Body of pancreas (tissue), 4 donors: Measurements from ENCODE around the gene MRPS7. TPM values are rescaled to one million over a fixed set of nuclear protein-coding genes. Genes with fewer than 3 reads are reported as not detected.

Source experiments
- ATAC-seq: fragments of 150-250 bp; one replicate; pipeline ENCODE4 v1.9.1; 2016
- DNase-seq, 4 donors: peaks; one replicate each; pipeline ENCODE4 v3.0.0-alpha.2; 2019
- H3K27ac ChIP-seq, 4 donors: fragments of 200-600 bp; sonication (generic); 1 replicate in 3 of 4; 2 replicates in 1 of 4; pipeline versions ENCODE4 v1.5.1 to v1.6.1; 2016 to 2019; ENCODE audit warnings: mild to moderate bottlenecking in 1 of 4, mixed read lengths in 1 of 4, moderate library complexity in 1 of 4
- H3K27me3 ChIP-seq, 2 donors: fragments of 200-600 bp; sonication (generic); one replicate each; pipeline ENCODE4 v1.6.0; 2016; ENCODE audit warnings: mild to moderate bottlenecking in 1 of 2
- H3K36me3 ChIP-seq, 2 donors: fragments of 200-600 bp; sonication (generic); replicated peaks in 1 of 2; 2 replicates each; pipeline ENCODE4 v1.5.1; 2016; ENCODE audit warnings: low read depth in 2 of 2; ENCODE audit not compliant: insufficient read depth in 1 of 2
- H3K4me1 ChIP-seq: fragments of 200-600 bp; sonication (generic); one replicate; pipeline ENCODE4 v1.6.0; 2016
- H3K4me3 ChIP-seq, 2 donors: fragments of 200-600 bp; sonication (generic); 1 replicate in 1 of 2; 2 replicates in 1 of 2; pipeline ENCODE4 v1.5.1; 2016 to 2019
- H3K9me3 ChIP-seq, 3 donors: fragments of 200-600 bp; sonication (generic); 1 replicate in 2 of 3; 2 replicates in 1 of 3; pipeline ENCODE4 v1.5.1; 2016
- POLR2A ChIP-seq, 3 donors: fragments of 450-650 bp; IDR thresholded peaks; one replicate each; pipeline ENCODE4 v1.6.1; 2016; ENCODE audit warnings: antibody characterized with exemption in 3 of 3, mild to moderate bottlenecking in 2 of 3
- WGBS, 2 donors: methylation state at CpG; one replicate each; pipeline ENCODE4 v1.1.5; 2017; 5-methylcytosine and 5-hydroxymethylcytosine counted together
- intact Hi-C: fragments of 100-400 bp; cut with DNase I; formaldehyde crosslinking; loops from one replicate; pipeline ENCODE4 v1.15.1; 2023
- total RNA-seq, 2 donors: library from RNA; depleted of rRNA; stranded (reverse); fragments of >200 nt; gene quantifications; one replicate each; pipeline ENCODE4 v1.1.0, GENCODE V29; 2016
- TF ChIP-seq, protein P1 (sequence below), 7 experiments: fragments of 450-650 bp in 4 of 7; fragments of 200-600 bp in 3 of 7; sonication (generic) in 3 of 7; IDR thresholded peaks; one replicate each; pipeline ENCODE4 v1.5.1; 2016 to 2019; ENCODE audit warnings: antibody characterized with exemption in 7 of 7

Gene MRPS7
- total RNA-seq, 2 donors from 2014 or later = 13.7 to 25.4 TPM

DNA sequence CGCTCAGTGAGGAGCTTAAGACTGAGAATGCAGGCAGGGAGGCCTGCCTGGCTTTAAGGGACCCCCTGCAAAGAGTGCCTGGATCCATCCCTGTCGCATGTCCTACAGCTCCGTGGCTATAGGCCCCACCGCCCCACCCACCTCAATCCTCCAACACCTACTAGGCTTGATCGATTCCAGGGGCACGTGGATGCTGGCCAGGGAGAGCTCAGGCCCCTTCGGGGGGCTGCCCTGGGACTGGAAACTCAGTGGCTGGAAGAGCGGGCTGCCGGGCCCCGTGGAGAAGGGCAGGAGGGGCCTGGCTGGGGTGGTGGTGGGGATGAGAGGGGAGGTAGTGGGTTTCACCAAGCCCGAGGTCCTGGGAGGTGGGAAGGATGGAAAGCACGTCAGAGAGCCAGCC lies 22.5 kb upstream of the MRPS7 start:
- 85 to 93% methylated on average over 2 to 10 of the region's 12 CpGs for WGBS, 2 donors
- no peaks in the 10 kb centered on the region for H3K4me1 ChIP-seq
- TF ChIP-seq POLR2A (IDR thresholded peaks at IDR 0.05) = no peak
- TF ChIP-seq, protein P1, sequence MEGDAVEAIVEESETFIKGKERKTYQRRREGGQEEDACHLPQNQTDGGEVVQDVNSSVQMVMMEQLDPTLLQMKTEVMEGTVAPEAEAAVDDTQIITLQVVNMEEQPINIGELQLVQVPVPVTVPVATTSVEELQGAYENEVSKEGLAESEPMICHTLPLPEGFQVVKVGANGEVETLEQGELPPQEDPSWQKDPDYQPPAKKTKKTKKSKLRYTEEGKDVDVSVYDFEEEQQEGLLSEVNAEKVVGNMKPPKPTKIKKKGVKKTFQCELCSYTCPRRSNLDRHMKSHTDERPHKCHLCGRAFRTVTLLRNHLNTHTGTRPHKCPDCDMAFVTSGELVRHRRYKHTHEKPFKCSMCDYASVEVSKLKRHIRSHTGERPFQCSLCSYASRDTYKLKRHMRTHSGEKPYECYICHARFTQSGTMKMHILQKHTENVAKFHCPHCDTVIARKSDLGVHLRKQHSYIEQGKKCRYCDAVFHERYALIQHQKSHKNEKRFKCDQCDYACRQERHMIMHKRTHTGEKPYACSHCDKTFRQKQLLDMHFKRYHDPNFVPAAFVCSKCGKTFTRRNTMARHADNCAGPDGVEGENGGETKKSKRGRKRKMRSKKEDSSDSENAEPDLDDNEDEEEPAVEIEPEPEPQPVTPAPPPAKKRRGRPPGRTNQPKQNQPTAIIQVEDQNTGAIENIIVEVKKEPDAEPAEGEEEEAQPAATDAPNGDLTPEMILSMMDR (IDR thresholded peaks at IDR 0.05) = no peak
- peaks cover 12 to 53% of the 10 kb centered on the region in 2 donors for H3K36me3 ChIP-seq
- no peak overlapping the region for H3K4me3 ChIP-seq
- no peaks in the 10 kb centered on the region for H3K27me3 ChIP-seq
- ATAC-seq (peak; percentile 5), DNase-seq (no peak)
- H3K27ac ChIP-seq = peak overlapping the region in 1 of 4 donors; percentile 9
- intact Hi-C loops = no loop called here
- no peaks in the 10 kb centered on the region for H3K9me3 ChIP-seq

DNA sequence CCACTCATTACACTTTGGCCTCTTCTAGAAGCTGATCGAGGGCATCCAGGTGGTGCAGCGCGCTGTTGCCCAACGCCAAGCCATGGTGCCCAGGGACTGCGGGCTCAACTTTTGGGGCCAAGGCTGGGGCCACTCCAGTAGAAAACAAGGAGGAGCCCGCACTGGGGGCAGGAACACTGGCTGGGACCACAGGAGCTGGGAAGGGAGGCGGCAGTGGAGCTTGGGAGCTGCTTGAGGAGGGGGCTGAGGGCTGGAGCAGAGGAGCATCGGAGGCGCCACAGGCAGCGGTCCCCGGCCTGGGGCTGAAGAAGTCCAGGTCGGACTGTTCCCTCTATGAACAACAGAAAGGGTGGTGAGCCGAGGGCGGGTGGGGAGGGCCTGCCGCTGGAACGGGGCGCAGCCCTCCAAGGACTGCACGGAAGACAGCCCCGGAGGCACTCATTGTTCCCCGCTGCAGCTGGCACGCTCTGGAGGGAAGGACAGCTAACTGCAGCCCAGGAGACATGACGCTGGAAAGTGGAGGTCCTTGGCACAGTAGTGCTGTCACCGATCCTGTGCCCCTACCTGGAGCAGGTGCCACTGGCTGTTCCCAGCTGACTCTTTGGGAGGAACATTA lies 21.8 kb upstream of the MRPS7 start:
- Histone ChIP-seq H3K4me3 (no peak overlapping the region), H3K36me3 (peaks cover 12 to 55% of the 10 kb centered on the region in 2 donors), H3K27ac (no peak overlapping the region), H3K9me3 (no peaks in the 10 kb centered on the region), H3K27me3 (no peaks in the 10 kb centered on the region), H3K4me1 (no peaks in the 10 kb centered on the region)
- 91% methylated on average over 23 of the region's 23 CpGs for WGBS, 2 donors
- intact Hi-C loops = no loop called here
- TF ChIP-seq, protein P1 (IDR thresholded peaks at IDR 0.05) = no peak
- DNase-seq (no peak), ATAC-seq (no peak)

DNA sequence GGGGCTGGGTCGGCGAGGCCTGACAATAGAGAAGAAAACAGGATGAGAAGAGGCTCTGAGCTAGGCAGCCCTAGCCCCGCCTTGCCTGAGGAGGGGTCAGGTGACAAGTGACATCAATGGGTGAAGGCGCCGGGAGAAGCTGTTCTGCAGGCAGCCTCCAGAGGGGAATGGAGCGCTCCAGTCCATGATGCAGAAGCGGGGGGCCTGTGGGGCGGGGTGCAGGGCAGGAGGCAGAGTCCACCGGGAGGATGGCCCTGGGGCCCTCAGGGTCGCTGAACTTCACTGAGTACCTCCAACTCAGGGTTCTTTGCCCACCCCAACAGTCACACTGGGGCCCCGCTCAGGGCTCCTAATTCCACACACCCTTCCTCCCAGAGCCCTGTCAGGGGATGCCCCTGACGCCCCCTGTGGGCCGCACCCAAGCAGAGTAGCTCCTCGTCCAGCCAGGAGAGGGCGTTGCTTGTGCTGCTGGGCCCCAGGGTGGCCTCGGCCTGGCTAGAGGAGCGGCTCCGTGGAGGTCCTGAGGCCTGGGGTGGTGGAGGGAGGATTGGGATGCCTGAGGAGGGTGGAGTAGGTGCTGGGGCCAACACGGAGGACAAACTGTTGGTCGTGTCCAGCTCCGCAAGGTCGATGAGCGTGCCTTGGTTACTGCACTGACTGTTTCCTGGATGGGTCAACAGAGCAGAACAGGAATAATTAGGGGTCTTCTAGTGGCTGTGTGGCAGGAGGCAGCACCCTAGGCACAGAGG lies 21.1 kb upstream of the MRPS7 start:
- no peaks in the 10 kb centered on the region for H3K27me3 ChIP-seq
- no peaks in the 10 kb centered on the region for H3K4me1 ChIP-seq
- peak in 1 of 4 donors; percentile 28 for DNase-seq
- H3K9me3 ChIP-seq = no peaks in the 10 kb centered on the region
- no peak for ATAC-seq
- intact Hi-C loops = no loop called here
- no peak overlapping the region for H3K4me3 ChIP-seq
- TF ChIP-seq POLR2A (IDR thresholded peaks at IDR 0.05) = no peak
- TF ChIP-seq, protein P1 (IDR thresholded peaks at IDR 0.05) = peak in 5 of 7 experiments; percentile 15 to 47 (median 38)
- peaks cover 12 to 54% of the 10 kb centered on the region in 2 donors for H3K36me3 ChIP-seq
- H3K27ac ChIP-seq = no peak overlapping the region
- WGBS, 2 donors = 64 to 77% methylated on average over 12 to 21 of the region's 23 CpGs

DNA sequence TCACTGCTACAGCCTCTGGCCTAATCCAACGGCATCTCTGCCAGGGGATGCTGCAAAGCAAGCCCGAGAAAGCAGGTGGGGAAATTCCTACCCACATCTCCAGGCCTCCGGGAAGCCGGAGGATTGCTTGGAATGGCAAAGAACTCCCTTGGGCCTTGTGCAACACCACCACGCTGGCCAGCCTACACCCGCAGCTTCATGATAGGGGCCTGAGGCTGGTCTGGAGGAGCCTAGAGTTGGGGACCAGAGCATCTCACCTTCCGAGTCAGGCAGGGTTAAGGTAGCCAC lies 20.6 kb upstream of the MRPS7 start:
- TF ChIP-seq, protein P1 (IDR thresholded peaks at IDR 0.05) = no peak
- no peak for TF ChIP-seq POLR2A (IDR thresholded peaks at IDR 0.05)
- H3K4me1 ChIP-seq = no peaks in the 10 kb centered on the region
- intact Hi-C loops = no loop called here
- 77% methylated on average over 7 of the region's 7 CpGs; no CpG with 5 or more reads in 1 of the 2 donors for WGBS, 2 donors
- no peaks in the 10 kb centered on the region for H3K9me3 ChIP-seq
- H3K4me3 ChIP-seq = no peak overlapping the region
- H3K36me3 ChIP-seq = peaks cover 12 to 56% of the 10 kb centered on the region in 2 donors
- DNase-seq (no peak), ATAC-seq (no peak)
- H3K27ac ChIP-seq = no peak overlapping the region
- H3K27me3 ChIP-seq = no peaks in the 10 kb centered on the region

DNA sequence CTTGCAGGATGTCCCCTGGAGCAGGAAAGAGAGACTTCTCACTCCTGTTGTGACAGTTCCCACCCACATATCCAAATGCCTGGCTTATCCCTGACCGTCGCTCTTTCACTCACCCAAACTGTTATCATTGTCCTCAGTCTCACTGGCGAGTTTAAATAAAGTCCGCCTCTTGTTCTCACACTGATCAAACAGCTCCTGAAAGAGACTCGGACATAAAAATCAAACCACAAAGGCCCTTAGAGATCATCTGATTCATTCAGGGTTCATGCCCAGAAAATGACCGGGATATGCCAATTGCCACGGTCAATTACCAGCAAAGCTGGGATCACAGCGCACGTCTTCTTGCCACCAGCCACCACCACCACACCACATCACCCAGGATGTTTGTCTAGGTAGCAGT lies 20.2 kb upstream of the MRPS7 start:
- WGBS, 2 donors = 92 to 93% methylated on average over 9 of the region's 9 CpGs
- ATAC-seq = no peak

More for the DNA sequence above, 20.2 kb upstream of the MRPS7 start:
- intact Hi-C loops = no loop called here
- Histone ChIP-seq H3K4me3 (no peak overlapping the region), H3K9me3 (no peaks in the 10 kb centered on the region), H3K27ac (no peak overlapping the region), H3K36me3 (peaks cover 12 to 56% of the 10 kb centered on the region in 2 donors), H3K27me3 (no peaks in the 10 kb centered on the region), H3K4me1 (no peaks in the 10 kb centered on the region)
- TF ChIP-seq, protein P1 (IDR thresholded peaks at IDR 0.05) = no peak
- no peak for TF ChIP-seq POLR2A (IDR thresholded peaks at IDR 0.05)
- DNase-seq = no peak
